H1 (cell line): ENCODE data around the gene FGGY.

ENCODE experiments used
- CEBPB ChIP-seq: IDR thresholded peaks from 2 replicates; pipeline ENCODE4 v1.6.1; 2012; ENCODE audit warnings: low read depth, low read length
- EGR1 ChIP-seq: IDR thresholded peaks from 2 replicates; pipeline ENCODE4 v1.6.1; 2011; ENCODE audit warnings: low read depth, low read length, borderline replicate concordance
- POLR2A ChIP-seq, 2 experiments: IDR thresholded peaks; 1 replicate in 1 of 2; 2 replicates in 1 of 2; pipeline ENCODE4 v1.6.1; 2011; ENCODE audit warnings: low read depth in 2 of 2, low read length in 2 of 2, mild to moderate bottlenecking in 2 of 2; ENCODE audit errors: control extremely low read depth in 1 of 2
- POLR2AphosphoS5 ChIP-seq: IDR thresholded peaks from 2 replicates; pipeline ENCODE4 v1.6.1; 2011; ENCODE audit warnings: low read depth, low read length
- SIRT6 ChIP-seq: IDR thresholded peaks from one replicate; pipeline ENCODE4 v1.7.1; 2012; ENCODE audit warnings: low read length, inconsistent platforms
- SIX5 ChIP-seq: IDR thresholded peaks from 2 replicates; pipeline ENCODE4 v1.6.1; 2011; ENCODE audit warnings: mild to moderate bottlenecking, low read depth, low read length
- SUZ12 ChIP-seq: fragments of 200-600 bp; sonication (generic); IDR thresholded peaks from 2 replicates; pipeline ENCODE4 v1.6.1; 2012; ENCODE audit warnings: mild to moderate bottlenecking, inconsistent platforms, low read length, moderate library complexity, mixed read lengths
- TAF1 ChIP-seq: IDR thresholded peaks from 2 replicates; pipeline ENCODE4 v1.6.1; 2011; ENCODE audit warnings: mild to moderate bottlenecking, low read depth, low read length
- ZNF274 ChIP-seq: IDR thresholded peaks from 2 replicates; pipeline ENCODE4 v1.7.0; 2012; ENCODE audit warnings: low read length, borderline replicate concordance; ENCODE audit errors: extremely low read depth
- TF ChIP-seq, protein P1 (sequence below), 3 experiments: IDR thresholded peaks; 1 replicate in 2 of 3; 2 replicates in 1 of 3; pipeline versions ENCODE4 v1.5.1 to v1.6.1; 2011; ENCODE audit warnings: low read length in 3 of 3, mild to moderate bottlenecking in 3 of 3, inconsistent platforms in 2 of 3, low read depth in 1 of 3, moderate library complexity in 1 of 3; ENCODE audit not compliant: insufficient read depth in 1 of 3; ENCODE audit errors: control extremely low read depth in 1 of 3
- TF ChIP-seq, protein P2 (sequence below): IDR thresholded peaks from 2 replicates; pipeline ENCODE4 v1.6.1; 2011; ENCODE audit warnings: low read depth, mild to moderate bottlenecking, low read length; ENCODE audit not compliant: insufficient read depth

DNA sequence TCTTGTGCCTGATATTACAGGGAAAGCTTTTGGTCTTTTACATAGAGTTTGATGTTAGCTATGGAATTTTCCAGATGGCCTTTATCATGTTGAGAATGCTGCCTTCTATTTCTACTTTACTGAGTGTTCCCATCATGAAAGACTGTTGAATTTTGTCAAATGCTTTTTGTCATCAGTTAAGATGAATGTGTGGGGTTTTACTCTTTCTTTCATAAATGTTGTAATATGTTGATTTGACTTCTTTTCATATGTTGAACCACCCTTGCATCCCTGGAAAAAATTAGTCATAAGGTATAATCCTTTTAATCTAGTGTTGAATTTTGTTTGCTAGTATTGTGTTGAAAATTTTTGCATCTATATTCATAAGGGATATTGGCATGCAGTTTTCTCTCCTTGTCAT is 501.7 kb downstream of the FGGY start:
- TF ChIP-seq CEBPB, result no peak
- TF ChIP-seq, protein P1, sequence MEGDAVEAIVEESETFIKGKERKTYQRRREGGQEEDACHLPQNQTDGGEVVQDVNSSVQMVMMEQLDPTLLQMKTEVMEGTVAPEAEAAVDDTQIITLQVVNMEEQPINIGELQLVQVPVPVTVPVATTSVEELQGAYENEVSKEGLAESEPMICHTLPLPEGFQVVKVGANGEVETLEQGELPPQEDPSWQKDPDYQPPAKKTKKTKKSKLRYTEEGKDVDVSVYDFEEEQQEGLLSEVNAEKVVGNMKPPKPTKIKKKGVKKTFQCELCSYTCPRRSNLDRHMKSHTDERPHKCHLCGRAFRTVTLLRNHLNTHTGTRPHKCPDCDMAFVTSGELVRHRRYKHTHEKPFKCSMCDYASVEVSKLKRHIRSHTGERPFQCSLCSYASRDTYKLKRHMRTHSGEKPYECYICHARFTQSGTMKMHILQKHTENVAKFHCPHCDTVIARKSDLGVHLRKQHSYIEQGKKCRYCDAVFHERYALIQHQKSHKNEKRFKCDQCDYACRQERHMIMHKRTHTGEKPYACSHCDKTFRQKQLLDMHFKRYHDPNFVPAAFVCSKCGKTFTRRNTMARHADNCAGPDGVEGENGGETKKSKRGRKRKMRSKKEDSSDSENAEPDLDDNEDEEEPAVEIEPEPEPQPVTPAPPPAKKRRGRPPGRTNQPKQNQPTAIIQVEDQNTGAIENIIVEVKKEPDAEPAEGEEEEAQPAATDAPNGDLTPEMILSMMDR (IDR thresholded peaks at IDR 0.05; ENCODE audit: control extremely low read depth in 1 of 3, insufficient read depth in 1 of 3, low read depth in 1 of 3, low read length in 3 of 3), result no peak
- TF ChIP-seq EGR1, result no peak
- TF ChIP-seq POLR2AphosphoS5, result no peak
- no peak for TF ChIP-seq SUZ12
- TF ChIP-seq TAF1, result no peak
- no peak for TF ChIP-seq POLR2A (IDR thresholded peaks at IDR 0.05; ENCODE audit: control extremely low read depth in 1 of 2, low read depth in 2 of 2, low read length in 2 of 2)
- no peak for TF ChIP-seq ZNF274
- TF ChIP-seq, protein P2, sequence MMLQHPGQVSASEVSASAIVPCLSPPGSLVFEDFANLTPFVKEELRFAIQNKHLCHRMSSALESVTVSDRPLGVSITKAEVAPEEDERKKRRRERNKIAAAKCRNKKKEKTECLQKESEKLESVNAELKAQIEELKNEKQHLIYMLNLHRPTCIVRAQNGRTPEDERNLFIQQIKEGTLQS, result no peak
- TF ChIP-seq SIRT6, result no peak
- no peak for TF ChIP-seq SIX5
